B cell (primary cell): ENCODE data around the gene DHTKD1. TPM values are rescaled to one million over a fixed set of nuclear protein-coding genes. Genes with fewer than 3 reads are reported as not detected.

Source experiments
- ATAC-seq: fragments of 200-7000 bp; cut with Tn5 transposase; one replicate; pipeline ENCODE4 v1.10.0; 2021; ENCODE audit warnings: low read depth, mild to moderate bottlenecking, moderate number of reproducible peaks, moderate library complexity
- CTCF ChIA-PET: fragments of 350-600 bp; sonication (Branson Sonifier 250); formaldehyde crosslinking; loops from one replicate; lab custom pipeline; 2021; ENCODE audit warnings: antibody characterized with exemption, inconsistent platforms; lab: Charles Lee
- POLR2A ChIA-PET: fragments of 350-600 bp; sonication (Branson Sonifier 250); formaldehyde crosslinking; loops from one replicate; lab custom pipeline; 2021; ENCODE audit warnings: antibody characterized with exemption; lab: Charles Lee
- DNase-seq: peaks from one replicate; pipeline ENCODE4 v3.0.0; 2013
- H2AFZ ChIP-seq: 2 replicates; pipeline ENCODE4 v1.6.1; 2012; ENCODE audit warnings: mild to moderate bottlenecking, low read depth, low read length; ENCODE audit not compliant: insufficient read depth, poor library complexity, severe bottlenecking
- H3K27ac ChIP-seq, 2 donors: 1 replicate in 1 of 2; 2 replicates in 1 of 2; pipeline ENCODE4 v1.5.1; 2012 to 2013; ENCODE audit warnings: low read length in 2 of 2, mild to moderate bottlenecking in 2 of 2, moderate library complexity in 1 of 2
- H3K27me3 ChIP-seq, 4 experiments: fragments of 200-600 bp in 1 of 4; sonication (generic) in 1 of 4; replicated peaks in 1 of 4; 1 replicate in 2 of 4; 2 replicates in 2 of 4; pipeline versions ENCODE4 v1.6.1 to v1.7.0; 2013 to 2016; ENCODE audit warnings: low read length in 3 of 4, mild to moderate bottlenecking in 2 of 4, mixed read lengths in 1 of 4, moderate library complexity in 1 of 4; ENCODE audit not compliant: insufficient read depth in 4 of 4, control insufficient read depth in 3 of 4; ENCODE audit errors: control extremely low read depth in 1 of 4
- H3K36me3 ChIP-seq, 2 experiments: replicated peaks in 1 of 2; 1 replicate in 1 of 2; 2 replicates in 1 of 2; pipeline versions ENCODE4 v1.6.1 to v1.7.1; 2013; ENCODE audit warnings: low read length in 1 of 2; ENCODE audit not compliant: insufficient read depth in 2 of 2, control insufficient read depth in 1 of 2; ENCODE audit errors: control extremely low read depth in 1 of 2, extremely low read depth in 1 of 2
- H3K4me1 ChIP-seq, 2 donors: fragments of 200-600 bp in 1 of 2; sonication (generic) in 1 of 2; 1 replicate in 1 of 2; 2 replicates in 1 of 2; pipeline versions ENCODE4 v1.5.1 to v1.6.1; 2013 to 2017; ENCODE audit warnings: low read length in 2 of 2; ENCODE audit not compliant: control insufficient read depth in 2 of 2, insufficient read depth in 2 of 2
- H3K4me2 ChIP-seq: replicated peaks from 2 replicates; pipeline ENCODE3; 2012; ENCODE audit warnings: mild to moderate bottlenecking, low read depth, low read length; ENCODE audit not compliant: poor library complexity, severe bottlenecking
- H3K4me3 ChIP-seq, 5 experiments: fragments of 200-600 bp in 1 of 5; sonication (generic) in 1 of 5; 1 replicate in 3 of 5; 2 replicates in 2 of 5; pipeline versions ENCODE4 v1.5.1 to v1.7.0; 2011 to 2016; ENCODE audit warnings: low read length in 4 of 5, mild to moderate bottlenecking in 4 of 5, low read depth in 2 of 5, control low read depth in 1 of 5, moderate library complexity in 1 of 5; ENCODE audit not compliant: insufficient read depth in 1 of 5; ENCODE audit errors: control extremely low read depth in 1 of 5, extremely low read depth in 1 of 5
- H3K79me2 ChIP-seq: fragments of 200-600 bp; sonication (generic); one replicate; pipeline ENCODE4 v1.6.0; 2016; ENCODE audit warnings: low read length; ENCODE audit not compliant: control insufficient read depth, insufficient read depth
- H3K9ac ChIP-seq: fragments of 200-600 bp; sonication (generic); 2 replicates; pipeline ENCODE4 v1.6.1; 2017; ENCODE audit warnings: mild to moderate bottlenecking, low read length, moderate library complexity
- H3K9me3 ChIP-seq, 3 donors: one replicate each; pipeline versions ENCODE4 v1.6.1 to v1.7.1; 2013; ENCODE audit warnings: low read length in 2 of 3; ENCODE audit not compliant: control insufficient read depth in 2 of 3, insufficient read depth in 1 of 3; ENCODE audit errors: control extremely low read depth in 1 of 3
- H4K20me1 ChIP-seq: 2 replicates; pipeline ENCODE4 v1.6.0; 2012; ENCODE audit warnings: mild to moderate bottlenecking, low read length; ENCODE audit not compliant: insufficient read depth, control insufficient read depth, poor library complexity, severe bottlenecking
- H3K27ac Mint-ChIP-seq: one replicate; pipeline ENCODE4 v1.8.0; 2021; ENCODE audit warnings: mixed read lengths
- H3K27me3 Mint-ChIP-seq: one replicate; pipeline ENCODE4 v1.8.0; 2021; ENCODE audit warnings: mixed read lengths
- H3K4me1 Mint-ChIP-seq: one replicate; pipeline ENCODE4 v1.8.0; 2021; ENCODE audit warnings: mixed read lengths
- H3K4me3 Mint-ChIP-seq: one replicate; pipeline ENCODE4 v1.8.0; 2021; ENCODE audit warnings: mixed read lengths
- H3K9me3 Mint-ChIP-seq: one replicate; pipeline ENCODE4 v1.8.0; 2022; ENCODE audit warnings: mixed read lengths; ENCODE audit not compliant: insufficient read depth
- CTCF ChIP-seq: fragments of 200-600 bp; IDR thresholded peaks from one replicate; pipeline ENCODE4 v1.8.0; 2022; ENCODE audit warnings: antibody characterized with exemption, mild to moderate bottlenecking
- EZH2 ChIP-seq: IDR thresholded peaks from 2 replicates; pipeline ENCODE4 v1.6.1; 2012; ENCODE audit warnings: borderline replicate concordance, low read depth, mild to moderate bottlenecking, moderate library complexity, low read length; ENCODE audit not compliant: insufficient read depth, poor library complexity, severe bottlenecking
- WGBS: methylation state at CpG from one replicate; pipeline ENCODE4 v1.1.5; 2013; ENCODE audit warnings: missing lambda C conversion rate; ENCODE audit not compliant: insufficient coverage; 5-methylcytosine and 5-hydroxymethylcytosine counted together
- intact Hi-C: fragments of 100-400 bp; cut with micrococcal nuclease; formaldehyde crosslinking; loops from one replicate; pipeline ENCODE4 v1.10.0; 2022
- polyA plus RNA-seq: library from polyadenylated mRNA; depleted of rRNA; stranded (reverse); fragments of >200 nt; gene quantifications from 2 replicates; pipeline ENCODE4 v1.2.3, GENCODE V29; 2012
- total RNA-seq, 2 donors: library from RNA; stranded (reverse); fragments of 120-200 nt in 1 of 2; gene quantifications; 1 replicate in 1 of 2; 2 replicates in 1 of 2; pipeline versions ENCODE4 v1.2.3 to v1.2.4, GENCODE V29; 2013 to 2022

DHTKD1 gene
- total and polyA plus RNA-seq, 2 donors (not counting 1 experiment from before 2014, with no cell fraction given), result 22.7 to 72.3 TPM

- WGBS, result no CpG with 5 or more reads among the region's 4 CpGs
- no peak for DNase-seq
- H3K4me3 ChIP-seq, result no peak overlapping the region
- no peaks in the 10 kb centered on the region for H3K27me3 Mint-ChIP-seq
- H4K20me1 ChIP-seq, result no peaks in the 10 kb centered on the region
- H2AFZ ChIP-seq, result no peak overlapping the region
- H3K27me3 ChIP-seq, result no peaks in the 10 kb centered on the region
- ChIA-PET CTCF (no interaction called here), POLR2A (no interaction called here)
- H3K9ac ChIP-seq, result no peak overlapping the region
- H3K36me3 ChIP-seq, result peaks cover 18 to 87% of the 10 kb centered on the region in 2 experiments
- H3K4me2 ChIP-seq, result no peak overlapping the region
- no peaks in the 10 kb centered on the region for H3K9me3 ChIP-seq
- no peaks in the 10 kb centered on the region for H3K4me1 ChIP-seq
- H3K79me2 ChIP-seq, result peaks cover 16% of the 10 kb centered on the region
- H3K4me3 Mint-ChIP-seq, result no peak overlapping the region
- no peak for TF ChIP-seq CTCF
- no peak for TF ChIP-seq EZH2
- H3K27ac ChIP-seq, result no peak overlapping the region
- ATAC-seq, result no peak
- intact Hi-C loops, result no loop called here
- no peaks in the 10 kb centered on the region for H3K9me3 Mint-ChIP-seq
- no peaks in the 10 kb centered on the region for H3K4me1 Mint-ChIP-seq
- no peak overlapping the region for H3K27ac Mint-ChIP-seq
Observed at GRCh38 chr10:12103802-12104201, 35.0 kb downstream of the DHTKD1 start.

GRCh38 chr10:12107781-12108180, 39.0 kb downstream of the DHTKD1 start:
- no peaks in the 10 kb centered on the region for H3K27me3 ChIP-seq
- H3K4me1 Mint-ChIP-seq, result peaks cover 14% of the 10 kb centered on the region
- no peak overlapping the region for H3K4me2 ChIP-seq
- H3K27ac Mint-ChIP-seq, result no peak overlapping the region
- peaks cover 10 to 75% of the 10 kb centered on the region in 2 experiments for H3K36me3 ChIP-seq
- H3K4me3 ChIP-seq, result no peak overlapping the region
- ATAC-seq (no peak), DNase-seq (no peak)
- no peak overlapping the region for H3K9ac ChIP-seq
- H3K9me3 Mint-ChIP-seq, result no peaks in the 10 kb centered on the region
- H3K9me3 ChIP-seq, result no peaks in the 10 kb centered on the region
- no peaks in the 10 kb centered on the region for H4K20me1 ChIP-seq
- H3K4me1 ChIP-seq, result peaks cover 14% of the 10 kb centered on the region in 2 donors
- intact Hi-C loops, result no loop called here
- H3K27ac ChIP-seq, result no peak overlapping the region
- ChIA-PET POLR2A (interaction anchor here (0.5 kb wide), 1 partner anchor 1196 kb away, joined by 4 read pairs; no protein-coding TSS in a partner anchor), CTCF (no interaction called here)
- no peak overlapping the region for H3K4me3 Mint-ChIP-seq
- WGBS, result 99% methylated on average over 10 of the region's 14 CpGs
- H3K79me2 ChIP-seq, result peaks cover 20% of the 10 kb centered on the region
- no peaks in the 10 kb centered on the region for H3K27me3 Mint-ChIP-seq
- no peak overlapping the region for H2AFZ ChIP-seq
- TF ChIP-seq CTCF (no peak), EZH2 (no peak)
